ENCODE measurements around the gene TCFL5.

TCFL5 gene

DNA sequence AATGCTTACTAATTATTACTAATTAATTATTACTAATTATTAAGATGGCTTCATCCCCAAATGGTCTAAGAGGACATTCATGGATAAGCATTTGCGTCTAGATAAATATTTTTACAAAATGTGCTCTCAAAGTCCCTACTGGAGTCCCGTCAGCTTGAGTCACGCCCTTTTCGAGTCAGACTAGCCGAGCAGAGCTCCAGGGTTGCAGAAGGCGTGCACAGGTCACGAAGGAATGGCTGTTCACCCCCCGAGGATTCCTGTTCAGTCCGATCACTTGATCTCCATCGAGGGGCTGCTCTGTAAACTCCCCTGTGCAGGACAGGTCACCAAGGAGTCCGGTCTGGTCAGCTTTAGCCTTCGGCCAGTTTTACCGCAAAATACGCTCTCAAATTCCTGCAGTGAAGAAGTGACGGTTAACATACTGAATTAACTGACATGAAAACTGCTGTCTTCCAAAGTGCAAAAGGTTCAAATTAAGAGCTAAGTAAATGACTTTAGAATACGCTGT is 19.9 kb downstream of the TCFL5 start:
- Histone ChIP-seq H2AFZ (ENCODE audit: low read length) (no peak overlapping the region), H3K4me2 (ENCODE audit: low read depth, low read length, poor library complexity, severe bottlenecking) (no peak overlapping the region), H4K20me1 (ENCODE audit: insufficient read depth, low read length, poor library complexity, severe bottlenecking) (no peaks in the 10 kb centered on the region), H3F3A (ENCODE audit: low read depth) (no peaks in the 10 kb centered on the region), H3K36me3 (ENCODE audit: insufficient read depth, low read length) (peaks cover 11% of the 10 kb centered on the region; the same call in 1 of the 2 replicates), H3K4me1 (ENCODE audit: insufficient read depth, low read length, poor library complexity, severe bottlenecking) (no peaks in the 10 kb centered on the region), H3K79me2 (ENCODE audit: insufficient read depth, low read length) (no peaks in the 10 kb centered on the region), H3K9me3 (ENCODE audit: insufficient read depth, low read depth, low read length) (no peaks in the 10 kb centered on the region), H3K27me3 (ENCODE audit: insufficient read depth, low read length, poor library complexity, severe bottlenecking) (no peaks in the 10 kb centered on the region), H3K9me2 (replicated peaks; ENCODE audit: low read depth, low read length) (no peaks in the 10 kb centered on the region), H3K9ac (ENCODE audit: low read depth, low read length, poor library complexity, severe bottlenecking) (no peak overlapping the region), H3K4me3 (ENCODE audit: low read length, poor library complexity, severe bottlenecking) (no peak overlapping the region)
- TF ChIP-seq, protein P1, sequence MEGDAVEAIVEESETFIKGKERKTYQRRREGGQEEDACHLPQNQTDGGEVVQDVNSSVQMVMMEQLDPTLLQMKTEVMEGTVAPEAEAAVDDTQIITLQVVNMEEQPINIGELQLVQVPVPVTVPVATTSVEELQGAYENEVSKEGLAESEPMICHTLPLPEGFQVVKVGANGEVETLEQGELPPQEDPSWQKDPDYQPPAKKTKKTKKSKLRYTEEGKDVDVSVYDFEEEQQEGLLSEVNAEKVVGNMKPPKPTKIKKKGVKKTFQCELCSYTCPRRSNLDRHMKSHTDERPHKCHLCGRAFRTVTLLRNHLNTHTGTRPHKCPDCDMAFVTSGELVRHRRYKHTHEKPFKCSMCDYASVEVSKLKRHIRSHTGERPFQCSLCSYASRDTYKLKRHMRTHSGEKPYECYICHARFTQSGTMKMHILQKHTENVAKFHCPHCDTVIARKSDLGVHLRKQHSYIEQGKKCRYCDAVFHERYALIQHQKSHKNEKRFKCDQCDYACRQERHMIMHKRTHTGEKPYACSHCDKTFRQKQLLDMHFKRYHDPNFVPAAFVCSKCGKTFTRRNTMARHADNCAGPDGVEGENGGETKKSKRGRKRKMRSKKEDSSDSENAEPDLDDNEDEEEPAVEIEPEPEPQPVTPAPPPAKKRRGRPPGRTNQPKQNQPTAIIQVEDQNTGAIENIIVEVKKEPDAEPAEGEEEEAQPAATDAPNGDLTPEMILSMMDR (conservative IDR thresholded peaks at IDR 0.05; ENCODE audit: low read length): no peak
- TF ChIP-seq EZH2phosphoT487 (IDR thresholded peaks at IDR 0.05; ENCODE audit: borderline replicate concordance): no peak

GRCh38 chr20:62840244-62841197 is 21.1 kb downstream of the TCFL5 start:
- Histone ChIP-seq H3K9ac (ENCODE audit: low read depth, low read length, poor library complexity, severe bottlenecking) (no peak overlapping the region), H3F3A (ENCODE audit: low read depth) (no peaks in the 10 kb centered on the region), H3K4me3 (ENCODE audit: low read length, poor library complexity, severe bottlenecking) (no peak overlapping the region), H3K9me3 (ENCODE audit: insufficient read depth, low read depth, low read length) (no peaks in the 10 kb centered on the region), H4K20me1 (ENCODE audit: insufficient read depth, low read length, poor library complexity, severe bottlenecking) (no peaks in the 10 kb centered on the region), H3K79me2 (ENCODE audit: insufficient read depth, low read length) (no peaks in the 10 kb centered on the region), H3K27me3 (ENCODE audit: insufficient read depth, low read length, poor library complexity, severe bottlenecking) (no peaks in the 10 kb centered on the region), H3K4me1 (ENCODE audit: insufficient read depth, low read length, poor library complexity, severe bottlenecking) (no peaks in the 10 kb centered on the region), H3K4me2 (ENCODE audit: low read depth, low read length, poor library complexity, severe bottlenecking) (no peak overlapping the region), H2AFZ (ENCODE audit: low read length) (no peak overlapping the region), H3K9me2 (replicated peaks; ENCODE audit: low read depth, low read length) (no peaks in the 10 kb centered on the region), H3K36me3 (ENCODE audit: insufficient read depth, low read length) (peaks cover 2% of the 10 kb centered on the region; the same call in 1 of the 2 replicates)
- TF ChIP-seq EZH2phosphoT487 (IDR thresholded peaks at IDR 0.05; ENCODE audit: borderline replicate concordance): no peak
- TF ChIP-seq, protein P1 (conservative IDR thresholded peaks at IDR 0.05; ENCODE audit: low read length): no peak

GRCh38 chr20:62839816-62840215 is 21.8 kb downstream of the TCFL5 start:
- H4K20me1 ChIP-seq (ENCODE audit: insufficient read depth, low read length, poor library complexity, severe bottlenecking): no peaks in the 10 kb centered on the region
- H3K4me1 ChIP-seq (ENCODE audit: insufficient read depth, low read length, poor library complexity, severe bottlenecking): no peaks in the 10 kb centered on the region
- no peaks in the 10 kb centered on the region for H3F3A ChIP-seq (ENCODE audit: low read depth)
- no peaks in the 10 kb centered on the region for H3K9me3 ChIP-seq (ENCODE audit: insufficient read depth, low read depth, low read length)
- no peak overlapping the region for H2AFZ ChIP-seq (ENCODE audit: low read length)
- H3K4me2 ChIP-seq (ENCODE audit: low read depth, low read length, poor library complexity, severe bottlenecking): no peak overlapping the region
- H3K27me3 ChIP-seq (ENCODE audit: insufficient read depth, low read length, poor library complexity, severe bottlenecking): no peaks in the 10 kb centered on the region
- H3K36me3 ChIP-seq (ENCODE audit: insufficient read depth, low read length): no peaks in the 10 kb centered on the region
- no peak overlapping the region for H3K9ac ChIP-seq (ENCODE audit: low read depth, low read length, poor library complexity, severe bottlenecking)
- no peaks in the 10 kb centered on the region for H3K79me2 ChIP-seq (ENCODE audit: insufficient read depth, low read length)
- H3K4me3 ChIP-seq (ENCODE audit: low read length, poor library complexity, severe bottlenecking): no peak overlapping the region
- no peak for TF ChIP-seq EZH2phosphoT487 (IDR thresholded peaks at IDR 0.05; ENCODE audit: borderline replicate concordance)
- no peaks in the 10 kb centered on the region for H3K9me2 ChIP-seq (replicated peaks; ENCODE audit: low read depth, low read length)
